GM21526 (cell line): Measurements from ENCODE around the gene ATP2B2.

ENCODE experiments used
- ATAC-seq: cut with Tn5 transposase; IDR thresholded peaks from one replicate; pipeline ENCODE4 v1.9.1; 2021; ENCODE audit warnings: moderate library complexity; ENCODE audit not compliant: unreplicated experiment, low FRiP score

ATP2B2 gene

GRCh38 chr3:10455545-10455914 lies 49.9 kb downstream of the ATP2B2 start:
- ATAC-seq: no peak

- ATAC-seq: no peak
Observed at GRCh38 chr3:10454907-10455544, 50.4 kb downstream of the ATP2B2 start.

DNA sequence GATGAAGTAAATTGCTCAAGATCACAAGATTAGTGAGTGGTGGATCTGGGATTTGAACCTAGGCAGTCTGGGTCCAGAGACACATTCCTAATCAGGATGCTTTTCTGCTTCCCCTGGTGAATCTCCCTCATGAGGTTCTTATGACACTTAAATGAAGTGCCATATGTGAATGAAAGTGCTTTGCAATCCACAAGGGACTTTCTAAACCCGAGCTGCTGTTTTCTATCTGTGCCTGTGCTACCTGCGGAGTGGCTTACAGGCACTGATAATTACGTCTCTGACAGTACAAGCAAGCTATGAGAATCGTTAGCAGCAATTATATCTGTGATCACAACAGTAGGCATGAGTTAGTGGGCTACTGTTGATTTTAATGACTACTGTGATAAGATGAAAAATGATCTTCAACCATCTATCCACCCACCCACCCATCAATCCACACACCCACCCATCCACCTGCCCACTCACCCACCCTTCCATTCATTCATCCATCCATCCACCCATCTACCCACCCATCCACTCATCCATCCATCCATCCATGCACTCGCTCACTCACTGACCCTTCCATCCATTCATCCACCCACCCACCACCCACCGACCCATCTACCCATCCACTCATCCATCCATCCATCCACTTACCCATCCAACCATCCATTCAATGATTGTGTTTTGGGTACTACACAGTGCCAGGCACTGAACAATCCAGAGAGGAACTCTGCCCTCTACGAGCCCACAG lies 51.8 kb downstream of the ATP2B2 start:
- ATAC-seq: no peak

DNA sequence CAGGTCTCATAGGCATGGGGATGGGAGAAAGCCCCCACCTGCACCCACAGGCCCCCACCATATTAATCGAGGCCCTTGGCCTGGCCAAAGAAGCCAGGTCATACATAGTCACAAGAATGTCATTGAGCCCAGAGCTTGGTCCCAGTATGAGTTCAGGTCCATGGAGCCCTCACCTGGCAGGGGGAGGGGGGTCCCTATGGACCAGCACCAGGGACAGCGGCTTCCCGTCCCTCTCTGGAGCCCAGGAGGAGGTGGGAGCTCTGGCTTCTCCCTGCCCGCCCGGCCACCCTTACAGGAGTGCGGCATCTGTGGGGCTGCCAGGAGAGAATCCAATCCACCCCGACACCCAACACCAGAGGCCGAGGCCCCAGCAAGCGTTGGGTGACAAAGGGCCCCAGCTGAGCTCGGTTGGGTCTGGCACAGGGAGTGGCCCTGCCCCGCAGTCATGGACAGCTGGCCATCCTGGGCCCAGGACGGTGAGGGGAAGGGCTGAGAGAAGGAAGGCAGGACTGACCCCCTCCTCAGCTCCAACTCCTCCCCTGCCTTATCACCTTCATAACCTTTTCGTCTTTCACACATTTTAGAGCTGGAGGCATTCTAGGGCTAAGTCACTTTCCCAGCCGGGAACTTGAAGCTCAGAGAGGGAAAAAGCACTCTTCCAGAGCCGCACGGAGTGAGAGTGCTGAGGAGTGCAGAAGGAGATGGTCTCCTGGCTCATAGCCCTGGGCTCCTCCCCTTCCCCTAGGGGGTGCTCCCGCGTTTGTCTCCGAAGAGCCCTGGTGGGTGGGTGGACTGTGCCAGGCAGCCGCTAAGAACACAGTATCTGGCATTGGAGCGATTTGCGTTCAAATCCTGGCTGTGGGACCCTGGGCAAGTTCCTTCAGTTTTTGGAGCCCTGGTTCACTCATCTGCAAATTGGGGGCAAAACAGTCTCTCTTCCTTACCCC lies 54.6 kb downstream of the ATP2B2 start:
- ATAC-seq: no peak

DNA sequence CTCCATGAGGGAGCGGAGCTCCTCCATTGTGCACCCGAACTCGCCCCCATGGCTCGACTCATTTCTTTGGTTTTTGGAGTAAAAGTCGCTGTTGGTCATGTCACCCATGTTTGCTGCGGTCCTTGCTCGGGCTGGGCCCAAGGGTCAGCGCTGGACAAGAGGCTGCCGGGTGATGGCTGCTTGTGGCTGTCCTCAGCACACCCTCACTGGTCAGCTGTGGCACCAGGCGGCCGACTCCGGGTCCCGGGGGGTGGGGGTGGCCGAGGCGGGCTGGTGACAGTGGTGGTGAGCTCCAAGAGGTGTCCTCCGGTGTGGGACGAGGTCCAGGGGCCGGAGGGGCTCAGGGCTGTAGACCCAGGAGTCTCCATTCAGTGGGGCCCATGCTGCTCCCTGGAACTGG lies 56.0 kb downstream of the ATP2B2 start:
- ATAC-seq: no peak

DNA sequence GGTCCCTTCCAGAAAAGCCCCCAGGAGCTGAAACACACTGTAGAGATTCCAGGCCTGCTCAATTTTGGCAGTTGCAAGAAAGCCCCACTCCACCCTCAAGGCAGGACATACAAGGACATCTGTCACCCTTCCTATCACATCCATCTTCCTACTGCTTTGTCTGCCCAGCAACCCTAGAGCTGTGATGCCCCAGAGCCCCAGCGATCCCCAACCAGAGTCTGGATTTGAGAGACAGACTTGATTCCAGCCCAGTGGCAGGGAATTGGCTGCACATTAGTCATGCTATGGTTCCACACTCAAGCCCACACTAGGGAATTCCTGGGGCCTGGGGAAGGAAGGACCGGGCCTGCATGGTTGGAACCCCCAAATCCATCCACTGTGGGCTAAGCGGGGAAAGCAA lies 56.8 kb downstream of the ATP2B2 start:
- no peak for ATAC-seq

GRCh38 chr3:10447527-10448260 lies 57.7 kb downstream of the ATP2B2 start:
- no peak for ATAC-seq

GRCh38 chr3:10447110-10447509 lies 58.3 kb downstream of the ATP2B2 start:
- ATAC-seq: no peak

DNA sequence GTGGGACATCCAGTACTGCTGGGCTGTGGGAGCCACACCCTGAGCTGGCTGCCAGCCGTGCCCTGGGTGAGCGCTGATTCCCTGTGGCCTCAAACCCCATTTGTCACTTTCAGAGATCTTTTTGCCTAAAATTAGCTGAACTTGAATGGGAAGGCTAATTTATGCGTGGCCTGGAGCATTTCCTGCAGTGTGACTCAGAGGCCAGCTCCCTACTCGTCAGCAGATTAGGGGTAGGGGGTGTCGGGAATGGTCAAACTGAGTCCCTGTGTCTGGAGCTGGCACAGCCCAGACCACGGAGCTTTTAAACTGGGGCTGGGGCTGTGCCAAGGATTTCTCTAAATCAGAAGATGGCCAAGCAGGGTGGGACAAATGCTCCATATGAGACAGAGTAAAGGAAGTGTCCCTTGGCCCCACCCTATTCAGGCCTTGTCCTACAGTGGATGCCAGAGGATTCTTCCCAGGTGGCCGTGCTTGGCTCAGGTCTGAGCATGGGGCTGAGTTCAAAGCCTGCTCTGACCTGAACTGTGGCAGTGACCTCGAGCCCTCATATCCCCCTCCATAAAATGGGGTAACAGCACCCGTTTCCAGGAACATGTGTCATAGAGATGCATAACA lies 59.7 kb downstream of the ATP2B2 start:
- no peak for ATAC-seq

DNA sequence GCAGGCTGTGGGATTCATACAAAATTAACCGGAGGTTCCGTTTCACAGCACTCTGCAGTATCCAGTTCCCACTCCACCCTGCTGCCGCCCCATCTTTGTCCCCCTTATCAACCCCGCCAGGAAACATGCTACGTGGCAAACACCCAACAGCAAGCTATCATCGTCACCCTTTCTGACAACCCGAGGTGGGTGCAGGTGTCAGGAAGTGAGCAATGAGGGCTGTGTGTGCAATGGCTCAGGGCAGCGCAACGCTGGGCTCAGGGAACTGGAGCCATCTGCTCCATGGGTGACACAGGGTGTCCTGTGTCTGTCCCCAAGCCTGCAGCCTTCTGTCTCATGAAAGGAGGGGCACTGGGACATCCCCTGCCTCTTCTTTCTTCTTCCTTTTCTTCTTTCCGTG lies 60.9 kb downstream of the ATP2B2 start:
- ATAC-seq: no peak

DNA sequence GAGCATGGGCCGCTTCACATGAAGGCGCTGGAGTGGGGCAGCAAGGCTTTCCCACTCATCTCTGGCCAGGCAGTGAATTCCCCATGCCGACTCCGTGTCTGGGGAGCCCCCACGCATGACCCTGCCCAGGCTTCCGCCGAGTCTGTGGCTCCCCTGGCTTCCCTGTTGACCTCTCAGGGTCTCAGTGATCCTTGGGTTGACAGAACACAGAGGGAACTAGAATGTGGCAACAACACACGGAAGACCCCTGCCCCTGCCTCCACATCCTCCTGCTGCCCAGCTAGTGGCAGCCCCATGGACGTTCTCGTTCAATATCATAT lies 61.3 kb downstream of the ATP2B2 start:
- ATAC-seq: no peak

DNA sequence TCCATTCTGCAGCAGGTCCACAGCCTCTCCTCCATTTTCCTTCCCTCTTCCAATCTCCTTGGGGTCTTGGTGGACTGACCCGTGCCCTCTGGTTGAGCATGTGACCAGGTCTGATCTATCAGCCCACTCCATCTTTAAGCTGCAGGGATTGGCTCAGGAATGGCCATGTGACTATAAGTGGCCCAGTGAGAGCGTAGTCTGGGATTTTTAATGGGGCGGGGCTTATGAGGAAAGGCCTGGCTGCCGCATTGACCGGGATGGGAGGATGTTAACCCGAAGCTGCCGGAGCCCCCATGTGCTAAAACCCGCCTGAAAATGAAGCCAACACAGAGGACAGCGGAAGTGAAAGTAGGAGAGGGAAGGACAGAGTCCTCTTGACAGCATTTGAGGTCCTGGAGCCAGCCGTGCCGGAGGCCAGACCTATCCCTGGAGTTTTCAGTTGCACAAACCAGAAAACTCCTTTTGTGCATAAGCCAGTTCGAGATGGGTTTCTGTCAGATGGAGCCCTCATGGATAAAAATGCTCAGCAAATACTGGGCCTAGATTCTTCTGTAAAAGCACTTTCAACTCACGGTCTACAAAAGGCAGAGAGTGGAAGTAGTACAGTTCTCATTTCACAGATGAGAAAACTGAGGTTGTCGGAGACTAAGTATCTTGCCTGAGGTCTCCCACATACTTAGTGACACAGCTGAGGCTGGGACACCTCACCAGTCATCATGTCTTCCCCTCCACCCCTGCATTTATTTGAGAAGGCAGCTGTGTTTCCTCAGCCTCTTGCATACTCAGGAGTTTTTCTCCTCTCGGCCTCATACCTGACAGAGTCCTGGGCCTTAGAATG lies 61.9 kb downstream of the ATP2B2 start:
- ATAC-seq: no peak

- ATAC-seq: no peak
Observed at GRCh38 chr3:10442151-10442795, 63.1 kb downstream of the ATP2B2 start.

GRCh38 chr3:10440684-10441083 lies 64.7 kb downstream of the ATP2B2 start:
- no peak for ATAC-seq

- ATAC-seq: no peak
Observed at GRCh38 chr3:10438902-10439610, 66.3 kb downstream of the ATP2B2 start.

GRCh38 chr3:10437995-10438901 lies 67.1 kb downstream of the ATP2B2 start:
- no peak for ATAC-seq

DNA sequence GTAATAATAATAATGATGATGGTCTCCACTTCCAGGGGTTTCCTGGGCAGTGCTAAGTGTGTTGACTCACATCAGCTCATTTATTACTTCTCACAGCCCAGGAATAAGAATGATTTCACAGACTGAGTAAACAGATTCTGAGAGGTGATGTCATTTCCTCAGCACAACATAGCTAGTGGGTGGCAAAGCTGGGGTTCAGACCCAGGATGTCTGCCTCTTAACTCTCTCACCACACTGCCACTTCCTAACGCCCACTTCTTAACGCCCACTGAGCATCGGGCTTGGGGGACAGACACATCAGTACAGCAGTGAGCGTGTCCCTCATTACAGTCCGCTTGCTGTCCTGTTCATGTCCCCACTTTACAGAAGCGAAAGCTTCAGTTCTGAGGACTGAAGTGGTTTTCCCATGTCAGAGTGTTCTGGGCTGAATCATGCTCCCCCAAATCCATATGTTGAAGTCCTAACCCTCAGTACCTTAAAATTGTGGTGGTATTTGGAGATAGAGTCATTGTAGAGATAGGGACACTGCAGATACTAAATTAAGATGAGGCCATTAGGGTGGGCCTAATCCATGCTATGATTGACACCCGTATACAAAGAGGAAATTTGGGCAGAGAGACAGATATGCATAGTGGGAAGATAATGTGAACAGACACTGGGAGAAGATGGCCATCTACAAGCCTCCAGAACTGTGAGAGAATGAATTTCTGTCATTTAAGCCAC lies 68.0 kb downstream of the ATP2B2 start:
- ATAC-seq: no peak
